NT2/D1 (cell line): ENCODE results near the gene VDAC1.

Experiments used
- YY1 ChIP-seq: IDR thresholded peaks from 2 replicates; pipeline ENCODE4 v1.6.1; 2011; ENCODE audit not compliant: insufficient read length, insufficient read depth
- ZNF274 ChIP-seq: IDR thresholded peaks from 2 replicates; pipeline ENCODE4 v1.6.1; 2011; ENCODE audit warnings: mild to moderate bottlenecking, low read depth, low read length

DNA sequence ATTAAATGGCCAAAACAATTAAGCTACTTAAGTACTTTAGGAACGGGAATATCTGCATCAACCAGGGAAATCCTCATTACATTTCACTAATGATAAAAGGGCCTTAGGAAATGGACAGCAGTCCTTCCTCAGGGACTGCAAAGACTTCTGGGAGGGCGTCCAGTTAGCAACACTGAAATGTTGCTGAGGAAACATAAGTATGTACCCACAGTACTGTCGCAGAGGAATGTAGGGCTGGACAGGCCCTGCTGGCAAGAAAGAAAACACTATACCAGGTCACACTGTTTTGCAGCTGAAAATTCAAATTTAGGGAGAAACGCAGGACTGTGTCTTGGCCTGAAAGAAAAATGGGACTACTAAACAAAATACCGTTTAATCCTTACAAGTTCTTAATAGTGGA, 37.7 kb downstream of the VDAC1 start:
- no peak for TF ChIP-seq YY1
- TF ChIP-seq ZNF274: no peak
